DMS114 treated with DMSO at 0.1 percent for 48 hours (cell line): ENCODE measurements around the gene IFNB1.

ENCODE experiments used
- DNase-seq: peaks from one replicate; lab custom pipeline; 2025; ENCODE audit not compliant: unreplicated experiment; lab: John Stamatoyannopoulos, UW

IFNB1 gene

DNA sequence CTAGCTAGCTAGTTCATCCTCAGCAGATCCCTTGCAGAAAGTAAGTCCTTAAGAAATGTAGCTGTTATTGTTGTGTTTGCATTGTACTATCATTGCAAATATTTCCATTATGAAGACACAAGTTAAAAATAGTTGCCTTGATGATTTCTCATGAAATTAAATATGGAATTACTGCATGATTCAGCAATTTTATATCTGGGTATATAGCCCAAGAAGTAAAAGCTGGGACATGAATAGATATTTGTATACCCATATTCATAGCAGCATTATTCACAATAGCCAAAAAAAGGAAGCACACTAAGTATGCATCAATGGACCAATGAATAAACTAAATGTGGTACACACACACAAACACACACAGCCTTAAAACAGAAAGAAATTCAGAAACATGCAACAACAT is 6.8 kb downstream of the IFNB1 start:
- no peak for DNase-seq

DNA sequence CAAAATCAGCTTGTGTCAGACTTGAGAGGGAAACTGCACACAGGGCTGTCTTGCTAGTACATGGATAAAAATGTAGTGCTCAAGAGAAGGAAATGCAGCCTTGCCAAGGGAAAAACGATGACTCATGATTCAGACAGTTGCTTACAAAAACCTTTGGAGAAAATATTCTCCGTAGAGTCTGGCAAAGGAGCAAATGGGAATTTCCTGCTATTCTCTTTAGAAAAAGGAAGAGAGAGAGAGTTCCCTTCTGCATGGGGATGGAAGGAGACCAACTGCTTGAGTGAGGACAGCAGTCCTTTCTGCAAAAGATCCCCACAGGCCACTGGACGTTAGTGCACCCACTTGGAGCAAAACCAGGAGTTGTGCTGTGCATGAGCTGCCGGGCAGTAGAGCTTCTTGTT is 7.6 kb downstream of the IFNB1 start:
- DNase-seq = no peak

DNA sequence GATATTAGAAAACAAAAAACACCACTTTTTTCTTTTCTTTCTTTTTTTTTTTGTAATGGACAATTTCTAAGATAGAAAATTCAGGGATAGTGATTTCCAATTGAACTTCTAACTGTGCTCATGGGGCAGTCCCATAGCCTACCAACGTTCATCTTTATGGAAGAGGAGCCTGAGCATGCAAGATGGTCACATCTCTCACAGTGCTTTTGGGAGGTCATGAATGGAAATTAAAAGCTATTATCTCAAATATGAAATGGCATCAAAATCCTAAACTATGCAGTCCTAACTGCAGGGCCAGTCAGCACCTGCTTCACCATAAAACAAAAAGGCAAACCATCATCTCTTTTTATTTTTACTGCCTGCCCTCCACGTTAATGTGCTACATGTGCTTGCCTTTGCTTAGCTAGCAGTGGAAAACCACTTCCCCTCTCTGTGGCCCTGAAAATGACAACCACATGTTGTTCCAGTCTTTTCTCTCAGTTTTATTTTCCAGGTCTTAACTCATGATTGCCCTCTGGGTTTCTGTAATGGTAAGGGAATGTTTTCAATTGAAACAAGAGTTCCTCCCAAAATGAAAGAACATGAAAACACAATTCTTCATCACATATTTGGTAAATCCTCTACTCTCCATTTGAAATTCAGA is 16.7 kb downstream of the IFNB1 start:
- no peak for DNase-seq

DNA sequence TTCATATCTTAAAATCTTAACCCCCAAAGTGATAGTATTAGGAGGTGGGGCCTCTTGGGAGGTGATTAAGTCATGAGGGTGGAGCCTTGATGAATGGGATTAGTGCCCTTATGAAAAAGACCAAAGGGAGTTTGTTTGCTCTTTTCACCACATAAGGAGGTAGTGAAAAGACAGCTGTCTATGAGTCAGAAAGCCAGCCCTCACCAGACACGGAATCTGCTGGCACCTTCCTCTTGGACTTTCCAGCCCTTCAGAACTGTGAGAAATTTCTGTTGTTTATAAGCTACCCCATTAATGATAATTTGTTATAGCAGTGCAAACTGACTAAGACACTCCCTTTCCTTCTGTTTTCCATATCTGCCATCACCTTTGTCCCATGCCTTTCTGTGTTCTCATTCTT is 20.8 kb downstream of the IFNB1 start:
- DNase-seq = no peak

DNA sequence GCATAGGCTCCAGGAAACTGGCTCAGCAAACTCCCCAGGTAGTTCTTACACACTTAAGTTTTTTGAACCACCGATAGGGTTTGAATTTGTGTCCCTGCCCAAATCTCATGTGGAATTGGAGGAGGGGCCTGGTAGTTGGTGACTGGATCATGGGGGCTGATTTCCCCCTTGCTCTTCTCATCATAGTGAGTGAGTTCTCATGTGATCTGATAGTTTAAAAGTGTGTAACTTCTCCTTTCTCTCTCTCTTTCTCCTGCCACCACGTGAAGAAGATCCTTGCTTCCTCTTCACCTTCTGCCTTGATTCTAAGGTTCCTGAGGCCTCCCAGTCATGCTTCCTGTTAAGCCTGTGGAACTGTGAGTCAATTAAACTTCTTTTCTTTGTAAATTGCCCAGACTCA is 23.9 kb downstream of the IFNB1 start:
- DNase-seq = no peak

DNA sequence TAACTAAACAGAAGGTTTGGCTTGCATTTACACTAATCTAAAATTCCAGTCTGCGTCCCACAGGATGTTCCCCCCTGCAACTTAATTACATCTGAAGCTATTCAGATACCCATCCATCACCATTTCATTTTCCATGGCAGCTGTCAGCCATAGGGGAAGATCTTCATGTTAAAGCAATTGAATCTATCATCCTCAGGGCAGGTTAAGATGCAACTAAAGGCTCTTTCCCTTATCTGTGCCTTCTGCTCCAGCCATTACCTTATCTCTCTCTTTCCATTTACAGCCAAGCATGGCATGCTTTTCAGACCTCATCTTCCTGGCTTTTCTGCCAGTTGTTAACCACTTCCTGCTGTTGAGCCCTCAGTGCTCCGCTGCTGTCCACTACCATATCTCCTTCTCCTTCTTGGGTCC is 30.5 kb downstream of the IFNB1 start:
- DNase-seq = no peak

DNA sequence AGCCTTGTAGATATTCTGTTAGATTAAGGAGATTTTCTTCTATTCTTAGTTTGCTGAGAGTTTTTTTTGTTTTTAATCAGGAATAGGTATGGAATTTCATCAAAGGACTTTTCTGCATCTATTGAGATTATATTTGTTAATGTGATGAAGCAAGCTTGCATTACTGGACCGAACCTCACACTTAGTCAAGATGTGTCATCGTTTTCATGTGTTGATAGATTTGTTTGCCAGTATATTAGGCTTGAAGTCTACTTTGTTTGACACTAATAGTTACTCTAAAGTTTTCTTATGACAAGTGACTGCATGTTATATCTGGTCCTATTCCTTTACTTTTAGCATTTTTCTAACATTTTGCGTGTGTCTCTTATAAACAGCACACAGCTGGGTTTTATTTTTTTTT is 33.9 kb downstream of the IFNB1 start:
- no peak for DNase-seq

DNA sequence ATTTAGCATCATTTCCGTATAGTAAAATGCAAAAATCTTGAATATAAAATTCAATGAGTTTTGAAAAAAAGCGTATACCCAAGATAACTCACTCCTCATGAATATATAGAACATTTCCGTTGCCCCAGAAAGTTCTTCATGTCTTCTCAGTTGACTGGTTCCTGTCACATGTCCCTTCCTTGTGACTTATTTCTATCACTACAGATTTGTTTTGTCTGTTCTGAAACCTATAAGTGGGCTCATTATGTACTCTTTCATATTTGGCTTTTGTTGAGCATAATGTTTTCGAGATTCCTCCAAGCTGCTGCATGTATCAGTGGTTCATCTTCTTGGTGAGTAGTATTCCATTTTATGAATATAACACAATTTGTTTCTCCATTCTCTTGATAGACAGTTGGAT is 35.3 kb downstream of the IFNB1 start:
- DNase-seq = no peak

DNA sequence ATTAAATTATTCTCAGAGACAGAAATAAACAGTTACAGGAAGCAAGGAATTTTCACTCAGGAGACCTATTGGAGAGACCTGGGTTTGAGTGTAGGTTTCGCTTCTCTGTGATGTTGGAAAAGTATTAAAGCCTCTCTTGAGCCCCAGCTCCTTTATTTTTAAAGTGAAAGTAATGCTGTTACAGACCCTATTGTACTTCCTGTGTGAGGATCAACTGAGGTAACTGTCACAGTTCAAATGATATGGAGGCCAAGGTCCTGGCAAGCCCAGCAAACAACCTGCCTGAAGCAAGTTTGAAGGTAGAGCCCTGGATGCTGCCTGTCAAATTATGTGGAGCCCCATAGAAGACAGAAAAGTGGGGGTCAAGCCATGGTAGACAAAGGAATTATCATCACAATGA is 38.4 kb downstream of the IFNB1 start:
- DNase-seq = no peak

DNA sequence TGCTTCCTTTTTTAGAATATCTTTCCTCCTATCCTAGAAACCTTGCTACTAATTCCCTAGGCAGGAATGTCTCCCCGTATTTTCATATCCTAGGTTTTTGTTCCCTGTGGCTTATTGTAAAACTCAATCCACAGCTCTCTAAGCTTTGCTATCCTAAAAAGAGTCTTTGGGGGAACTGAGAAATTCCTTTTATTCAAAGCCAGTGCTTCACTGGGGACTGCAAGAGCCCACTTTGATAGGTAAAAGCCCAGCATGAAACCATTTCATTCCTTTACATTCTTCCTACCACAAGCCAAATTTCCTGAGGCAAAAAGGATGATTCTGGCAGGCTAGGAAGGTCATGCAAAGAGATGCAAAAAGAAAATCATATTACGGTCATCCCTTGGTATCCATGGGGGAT is 40.5 kb downstream of the IFNB1 start:
- DNase-seq = no peak

DNA sequence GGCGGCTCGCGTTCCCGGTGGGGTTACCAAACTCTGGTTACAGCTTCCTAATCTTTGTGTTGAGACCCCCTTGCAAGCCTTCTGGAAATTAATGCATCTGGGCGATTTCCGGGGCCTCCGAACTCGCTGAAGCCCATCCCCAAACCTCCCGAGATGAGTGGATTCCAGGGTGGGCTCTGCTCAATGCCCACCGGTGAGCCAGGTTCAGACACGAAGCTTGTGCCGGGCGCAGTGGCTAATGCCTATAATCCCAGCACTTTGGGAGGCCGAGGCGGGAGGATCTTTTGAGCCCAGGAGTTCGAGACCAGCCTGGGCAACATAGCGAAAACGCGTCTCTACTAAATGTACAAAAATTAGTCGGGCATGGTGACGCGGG is 45.9 kb downstream of the IFNB1 start:
- DNase-seq = no peak

DNA sequence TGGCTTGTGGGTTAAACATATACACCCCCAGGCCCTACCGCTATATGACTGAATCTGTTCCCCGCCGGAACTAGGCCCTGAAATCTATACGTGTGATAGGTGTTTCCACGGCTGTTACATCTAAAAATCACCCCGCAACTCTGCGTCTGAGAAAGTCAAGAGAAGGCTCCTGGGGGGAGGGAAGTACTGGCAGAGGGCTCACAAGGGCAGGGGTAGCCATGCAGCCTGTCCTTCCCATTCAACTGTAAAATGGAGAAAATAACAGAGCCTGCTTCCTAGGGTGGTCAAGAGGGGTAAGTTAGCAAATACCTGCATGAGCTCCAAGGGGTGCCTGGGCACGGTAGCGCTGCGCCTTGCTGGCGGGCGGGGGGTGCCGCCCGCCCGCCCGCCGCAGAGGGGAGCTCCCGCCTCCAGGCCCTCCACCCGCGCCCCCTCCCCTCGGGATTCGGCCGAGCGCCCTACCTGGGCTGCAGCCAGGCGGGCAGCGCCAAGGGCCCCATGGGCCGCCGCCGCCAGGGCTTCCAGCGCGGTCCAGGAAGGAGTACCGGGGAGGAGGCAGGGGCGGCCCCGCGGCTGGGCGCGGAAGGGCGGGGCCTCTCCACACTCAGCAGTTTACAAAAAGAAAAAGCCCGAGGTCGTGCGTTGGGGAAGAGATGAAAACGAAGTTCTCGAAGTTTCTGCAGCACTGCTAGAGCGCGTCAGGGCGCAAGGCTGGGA is 46.5 kb downstream of the IFNB1 start, which contains the start of gene HACD4:
TSS of gene HACD4 (minus strand) at position 550 of the 717 bp plus-strand sequence. CDS start at position 500, 50 bp downstream.
- no peak for DNase-seq

DNA sequence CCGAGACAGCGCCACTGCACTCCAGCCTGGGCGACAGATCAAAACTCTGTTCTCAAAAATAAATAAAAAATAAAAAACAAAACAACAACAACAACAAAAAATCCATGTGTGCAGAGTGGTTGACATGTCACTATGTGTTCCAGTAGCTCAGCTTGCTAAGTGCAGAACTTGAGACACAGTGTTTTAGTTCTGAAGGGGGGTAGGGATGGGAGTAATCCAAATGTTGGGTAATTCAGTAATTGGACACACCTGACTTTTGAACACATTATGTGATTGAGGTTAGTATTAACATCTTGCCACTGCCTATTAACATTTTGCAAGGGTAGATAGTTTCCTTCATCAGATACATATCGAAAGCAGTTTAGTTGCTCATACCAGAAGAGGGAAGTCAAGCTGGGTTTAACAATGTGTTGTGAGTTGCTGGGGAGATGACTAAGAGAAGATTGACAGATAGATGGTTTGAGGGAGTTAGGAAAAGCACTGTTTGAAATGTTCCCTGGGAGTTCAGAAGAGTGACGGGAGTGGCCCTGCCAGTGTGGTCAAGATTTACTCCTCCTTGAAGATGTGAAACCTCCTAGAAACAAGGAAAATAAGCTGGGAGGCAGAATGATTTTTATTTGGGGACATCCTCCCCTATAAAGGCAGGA is 47.2 kb downstream of the IFNB1 start:
- DNase-seq = no peak

DNA sequence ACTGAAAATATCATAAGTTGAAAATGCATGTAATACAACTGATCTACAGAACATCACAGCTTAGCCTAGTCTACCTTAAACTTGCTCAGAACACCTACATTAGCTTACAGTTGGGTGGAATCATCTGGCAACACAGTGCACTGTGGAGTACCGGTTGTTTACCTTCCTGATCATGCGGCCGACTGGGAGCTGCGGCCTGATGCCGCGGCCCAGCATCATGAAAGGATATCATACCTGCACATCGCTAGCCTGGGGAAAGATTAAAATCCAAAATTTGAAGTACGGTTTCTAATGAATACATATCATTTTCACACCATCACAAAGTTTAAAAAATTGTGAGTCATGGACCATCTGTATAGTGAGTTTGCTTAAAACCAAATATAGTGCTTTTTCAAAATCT is 48.1 kb downstream of the IFNB1 start:
- no peak for DNase-seq

DNA sequence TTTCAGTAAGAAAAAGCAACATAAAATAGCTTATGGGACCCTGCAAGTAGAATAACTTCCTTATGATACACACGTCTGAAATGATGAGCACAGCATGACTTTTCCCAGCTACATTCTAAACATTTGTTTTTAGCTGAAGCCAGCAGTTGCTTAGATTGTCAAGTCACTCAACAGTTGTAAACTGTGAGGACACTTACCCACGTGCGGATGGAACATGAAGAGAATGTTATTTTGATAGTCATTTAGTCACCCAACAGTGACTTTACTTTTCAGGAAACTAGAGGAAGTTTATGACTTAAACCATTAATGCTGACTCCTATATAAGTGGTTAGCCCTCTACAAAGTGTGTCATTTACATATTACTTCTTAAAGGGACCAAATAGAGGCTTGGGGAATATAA is 49.3 kb downstream of the IFNB1 start:
- no peak for DNase-seq

DNA sequence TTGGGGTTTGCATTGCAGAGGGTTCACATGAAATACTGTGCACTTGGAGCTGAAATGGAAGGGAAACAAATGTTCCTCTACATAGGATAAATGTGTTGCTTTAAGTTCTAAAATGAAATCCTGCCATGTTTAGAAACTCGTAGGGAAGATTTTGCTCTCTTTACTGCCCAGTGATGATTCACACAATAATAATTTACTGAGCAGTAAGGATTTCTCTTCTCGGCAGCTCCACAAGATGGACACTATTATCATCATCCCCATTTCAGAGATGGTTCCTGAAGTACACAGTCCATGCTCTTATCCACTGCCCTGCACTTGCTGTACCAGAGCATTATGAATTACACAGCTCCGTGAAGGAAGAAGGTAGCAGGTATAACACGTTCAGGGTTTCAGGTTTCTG is 50.4 kb downstream of the IFNB1 start:
- DNase-seq = no peak
